Activated CD4-positive, alpha-beta memory T cell treated with anti-CD3 and anti-CD28 coated beads for 36 hours (primary cell): Measurements from ENCODE around the gene EME1. TPM values are rescaled to one million over a fixed set of nuclear protein-coding genes. Genes with fewer than 3 reads are reported as not detected.

Source experiments
- CTCF ChIA-PET: fragments of 350-600 bp; sonication (Branson Sonifier 250); formaldehyde crosslinking; loops from one replicate; lab custom pipeline; 2021; ENCODE audit warnings: antibody characterized with exemption, inconsistent platforms; lab: Charles Lee
- POLR2A ChIA-PET: fragments of 350-600 bp; sonication (Branson Sonifier 250); formaldehyde crosslinking; loops from one replicate; lab custom pipeline; 2021; ENCODE audit warnings: antibody characterized with exemption; lab: Charles Lee
- DNase-seq: peaks from one replicate; pipeline ENCODE4 v3.0.0-alpha.2; 2020
- H3K27ac Mint-ChIP-seq: one replicate; pipeline ENCODE4 v1.8.0; 2021; ENCODE audit warnings: mixed read lengths
- H3K27me3 Mint-ChIP-seq: one replicate; pipeline ENCODE4 v1.8.0; 2021; ENCODE audit warnings: mixed read lengths
- H3K36me3 Mint-ChIP-seq: one replicate; pipeline ENCODE4 v1.8.0; 2021; ENCODE audit warnings: mixed read lengths
- H3K4me1 Mint-ChIP-seq: one replicate; pipeline ENCODE4 v1.8.0; 2021; ENCODE audit warnings: low read depth, mixed read lengths
- H3K4me3 Mint-ChIP-seq: one replicate; pipeline ENCODE4 v1.8.0; 2021; ENCODE audit warnings: mild to moderate bottlenecking, mixed read lengths
- H3K9me3 Mint-ChIP-seq: one replicate; pipeline ENCODE4 v1.8.0; 2021; ENCODE audit warnings: mixed read lengths
- intact Hi-C: fragments of 100-400 bp; cut with micrococcal nuclease; formaldehyde crosslinking; loops from one replicate; pipeline ENCODE4 v1.15.1; 2023
- total RNA-seq, 2 experiments: library from RNA; stranded (reverse); gene quantifications; one replicate each; pipeline ENCODE4 v1.2.3, GENCODE V29; 2021

EME1 gene
- total RNA-seq, 2 experiments from 2014 or later: 47.7 to 48.1 TPM

DNA sequence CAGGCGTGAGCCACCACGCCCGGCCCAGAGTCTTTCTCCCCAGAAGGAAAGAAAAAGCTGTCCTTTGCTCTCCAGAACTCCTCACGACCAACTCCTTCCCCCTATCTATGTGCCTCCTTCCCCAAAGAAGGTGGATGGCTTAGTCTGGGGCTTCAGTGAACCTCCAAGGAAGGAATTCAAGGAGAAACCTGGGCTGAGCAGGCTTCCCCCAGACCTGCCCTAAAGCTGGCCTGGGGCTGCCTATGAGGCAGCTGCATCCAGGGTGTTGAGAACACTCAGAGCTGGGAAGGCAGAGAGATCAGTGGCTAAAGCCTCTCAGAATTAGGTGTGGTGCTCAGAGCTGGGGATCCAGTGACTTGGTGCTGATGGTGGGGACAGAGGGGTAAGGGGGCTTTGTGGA lies 56.8 kb downstream of the EME1 start:
- H3K27ac Mint-ChIP-seq: no peak overlapping the region
- intact Hi-C loops: no loop called here
- no peak for DNase-seq
- H3K27me3 Mint-ChIP-seq: no peaks in the 10 kb centered on the region
- H3K4me1 Mint-ChIP-seq: peaks cover 19% of the 10 kb centered on the region
- H3K36me3 Mint-ChIP-seq: no peaks in the 10 kb centered on the region
- no peak overlapping the region for H3K4me3 Mint-ChIP-seq
- no peaks in the 10 kb centered on the region for H3K9me3 Mint-ChIP-seq
- CTCF ChIA-PET: interaction anchor here (0.9 to 2.6 kb wide), 3 partner anchors 33 to 158 kb away, joined by 3 to 9 read pairs (median 3); partner anchors contain the start of gene LRRC59
- POLR2A ChIA-PET: no interaction called here

Other genes with a start within 250 kb of the EME1 start
- gene SAMD14, start 243.1 kb upstream of the EME1 start, total RNA-seq: 1 to 10 TPM; 3.4 to 3.7 TPM
- 10 to 100 TPM; 84.3 to 86.1 TPM for gene PPP1R9B, start 222.6 kb upstream of the EME1 start, total RNA-seq
- under 1 TPM in 1 of 2 experiments, not detected in 1; 0.59 TPM for gene SGCA, start 207.2 kb upstream of the EME1 start, total RNA-seq
- 1 to 10 TPM; 2.3 to 3.7 TPM for gene COL1A1, start 171.6 kb upstream of the EME1 start, total RNA-seq
- under 1 TPM in 1 of 2 experiments, not detected in 1; 0.07 TPM for gene TMEM92, start 98.8 kb upstream of the EME1 start, total RNA-seq
- 10 to 100 TPM; 41.3 to 43.3 TPM for gene XYLT2, start 27.1 kb upstream of the EME1 start, total RNA-seq
- 10 to 100 TPM; 53.9 to 64.5 TPM for gene MRPL27, start within 50 bp of the EME1 start, total RNA-seq
- gene LRRC59, start 24.3 kb downstream of the EME1 start, total RNA-seq: 10 to 100 TPM; 77.1 to 78.8 TPM
- 10 to 100 TPM; 20.1 to 23.6 TPM for gene ACSF2, start 53.0 kb downstream of the EME1 start, total RNA-seq
- not detected for gene CHAD, start 95.7 kb downstream of the EME1 start, total RNA-seq
- 10 to 100 TPM; 31.9 to 37.2 TPM for gene RSAD1, start 105.6 kb downstream of the EME1 start, total RNA-seq
- 1 to 10 TPM; 8.1 to 8.5 TPM for gene MYCBPAP, start 135.2 kb downstream of the EME1 start, total RNA-seq
- not detected for gene EPN3, start 159.5 kb downstream of the EME1 start, total RNA-seq
- 10 to 100 TPM; 22.8 to 23.4 TPM for gene SPATA20, start 173.9 kb downstream of the EME1 start, total RNA-seq
- under 1 TPM in 1 of 2 experiments, not detected in 1; 0.05 TPM for gene CACNA1G, start 187.5 kb downstream of the EME1 start, total RNA-seq